Activated naive CD4-positive, alpha-beta T cell treated with anti-CD3 and anti-CD28 coated beads, Interleukin-2, amount 10 ng/mL, durations not matched to agents 7 days and 5 days (primary cell): ENCODE data around the gene UQCRC2.
"Not testable (repeated sequence)": the region's sequence is repeated elsewhere in the genome, so short reads cannot be mapped to it uniquely, and the experiment has no call there.

ENCODE experiments used
- CTCF ChIA-PET: fragments of 350-600 bp; sonication (Branson Sonifier 250); formaldehyde crosslinking; loops from one replicate; lab custom pipeline; 2021; ENCODE audit warnings: antibody characterized with exemption; lab: Charles Lee
- DNase-seq: peaks from one replicate; pipeline ENCODE4 v3.0.0-alpha.2; 2020
- H3K27ac Mint-ChIP-seq: one replicate; pipeline ENCODE4 v1.8.0; 2021; ENCODE audit warnings: mild to moderate bottlenecking, moderate library complexity, mixed read lengths
- H3K27me3 Mint-ChIP-seq: one replicate; pipeline ENCODE4 v1.8.0; 2021; ENCODE audit warnings: mild to moderate bottlenecking, mixed read lengths
- H3K36me3 Mint-ChIP-seq: one replicate; pipeline ENCODE4 v1.8.0; 2021; ENCODE audit warnings: mixed read lengths
- H3K4me1 Mint-ChIP-seq: one replicate; pipeline ENCODE4 v1.8.0; 2021; ENCODE audit warnings: mixed read lengths
- H3K4me3 Mint-ChIP-seq: one replicate; pipeline ENCODE4 v1.8.0; 2021; ENCODE audit warnings: mild to moderate bottlenecking, moderate library complexity, mixed read lengths
- H3K9me3 Mint-ChIP-seq: one replicate; pipeline ENCODE4 v1.8.0; 2021; ENCODE audit warnings: mixed read lengths

The UQCRC2 gene

GRCh38 chr16:22007509-22008214 lies 54.5 kb downstream of the UQCRC2 start, which contains the start of gene MOSMO:
Gene MOSMO (plus strand): TSS chr16:22008111. CDS start chr16:22008302, 191 bp downstream.
- Mint-ChIP-seq H3K27me3 (peaks cover 41% of the 10 kb centered on the region), H3K27ac (peak within 1 kb of the TSS; percentile 83), H3K4me1 (peaks cover 26% of the 10 kb centered on the region), H3K36me3 (peaks cover 7% of the 10 kb centered on the region), H3K9me3 (no peaks in the 10 kb centered on the region), H3K4me3 (peak within 1 kb of the TSS; percentile 85)
- CTCF ChIA-PET = interaction anchor here (0.7 to 13.2 kb wide), 5 partner anchors 16 to 181 kb away, joined by 3 to 215 read pairs (median 5); no protein-coding TSS in a partner anchor
- peak; percentile 78 for DNase-seq

- Mint-ChIP-seq H3K27me3 (peaks cover 34% of the 10 kb centered on the region), H3K27ac (peak overlapping the region; percentile 79), H3K4me1 (peaks cover 28% of the 10 kb centered on the region), H3K36me3 (peaks cover 7% of the 10 kb centered on the region), H3K9me3 (no peaks in the 10 kb centered on the region), H3K4me3 (peak overlapping the region; percentile 85)
- CTCF ChIA-PET = interaction anchor here (1.4 to 13.2 kb wide), 5 partner anchors 8 to 181 kb away, joined by 5 to 215 read pairs (median 10); no protein-coding TSS in a partner anchor
- DNase-seq = peak; percentile 48
Observed at GRCh38 chr16:22008215-22009059, 55.3 kb downstream of the UQCRC2 start.

- H3K36me3 Mint-ChIP-seq = peaks cover 7% of the 10 kb centered on the region
- no peaks in the 10 kb centered on the region for H3K9me3 Mint-ChIP-seq
- H3K27ac Mint-ChIP-seq = no peak overlapping the region
- peaks cover 14% of the 10 kb centered on the region for H3K27me3 Mint-ChIP-seq
- CTCF ChIA-PET = interaction anchor here (4.2 kb wide), 1 partner anchor 67 kb away, joined by 31 read pairs; no protein-coding TSS in a partner anchor
- H3K4me1 Mint-ChIP-seq = peaks cover 40% of the 10 kb centered on the region
- DNase-seq = no peak
- no peak overlapping the region for H3K4me3 Mint-ChIP-seq
Observed at GRCh38 chr16:22010902-22011301, 57.7 kb downstream of the UQCRC2 start.

DNA sequence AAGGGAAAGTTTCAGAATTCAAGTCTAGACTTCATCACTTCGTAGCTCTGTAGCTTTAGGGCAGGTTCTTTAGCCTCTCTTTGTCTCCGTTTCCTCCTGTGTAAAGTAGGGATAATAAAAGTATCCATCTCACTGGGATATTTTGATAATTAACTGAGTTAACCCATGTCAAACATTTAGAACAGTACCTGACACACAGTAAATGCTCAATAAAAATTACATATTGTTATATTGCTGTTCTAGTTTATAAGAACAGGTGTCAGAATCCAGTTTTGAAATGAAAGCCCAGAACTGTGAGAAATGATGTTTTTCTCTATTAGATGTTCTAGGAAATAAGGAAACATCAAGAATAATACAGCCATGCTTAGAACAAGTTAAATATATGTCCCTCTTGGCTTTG lies 59.1 kb downstream of the UQCRC2 start:
- DNase-seq = no peak
- no peak overlapping the region for H3K4me3 Mint-ChIP-seq
- H3K27me3 Mint-ChIP-seq = peaks cover 8% of the 10 kb centered on the region
- H3K27ac Mint-ChIP-seq = no peak overlapping the region
- peaks cover 31% of the 10 kb centered on the region for H3K4me1 Mint-ChIP-seq
- no peaks in the 10 kb centered on the region for H3K9me3 Mint-ChIP-seq
- CTCF ChIA-PET = interaction anchor here (4.2 kb wide), 1 partner anchor 65 kb away, joined by 31 read pairs; no protein-coding TSS in a partner anchor
- peaks cover 7% of the 10 kb centered on the region for H3K36me3 Mint-ChIP-seq

GRCh38 chr16:22013486-22013885 lies 60.3 kb downstream of the UQCRC2 start:
- H3K27ac Mint-ChIP-seq = no peak overlapping the region
- peaks cover 27% of the 10 kb centered on the region for H3K4me1 Mint-ChIP-seq
- H3K9me3 Mint-ChIP-seq = no peaks in the 10 kb centered on the region
- no peak overlapping the region for H3K4me3 Mint-ChIP-seq
- no peaks in the 10 kb centered on the region for H3K27me3 Mint-ChIP-seq
- DNase-seq = no peak
- peaks cover 4% of the 10 kb centered on the region for H3K36me3 Mint-ChIP-seq
- CTCF ChIA-PET = no interaction called here

GRCh38 chr16:22014271-22014873 lies 61.2 kb downstream of the UQCRC2 start:
- H3K36me3 Mint-ChIP-seq = peaks cover 4% of the 10 kb centered on the region
- CTCF ChIA-PET = no interaction called here
- H3K4me3 Mint-ChIP-seq = no peak overlapping the region
- H3K9me3 Mint-ChIP-seq = no peaks in the 10 kb centered on the region
- no peaks in the 10 kb centered on the region for H3K27me3 Mint-ChIP-seq
- no peak overlapping the region for H3K27ac Mint-ChIP-seq
- no peak for DNase-seq
- peaks cover 23% of the 10 kb centered on the region for H3K4me1 Mint-ChIP-seq

DNA sequence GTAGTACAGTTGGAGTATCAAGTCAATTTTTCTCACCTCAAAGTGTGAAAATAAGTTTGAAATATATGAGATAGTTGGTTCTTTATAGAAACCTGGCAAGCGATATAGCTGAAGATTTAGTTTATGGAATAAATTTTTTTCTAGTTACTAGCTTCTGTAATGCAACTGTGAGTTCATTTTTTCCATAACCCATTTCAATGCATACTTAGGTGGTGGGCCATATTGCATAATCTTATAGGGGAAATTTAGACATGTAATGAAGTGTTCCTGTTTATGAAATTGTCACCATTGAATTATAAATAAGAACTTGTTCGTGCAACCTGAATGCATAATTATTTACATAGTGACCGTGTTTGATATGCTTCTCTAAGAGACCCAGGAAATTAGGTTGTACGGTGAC lies 63.8 kb downstream of the UQCRC2 start:
- no peaks in the 10 kb centered on the region for H3K36me3 Mint-ChIP-seq
- H3K4me1 Mint-ChIP-seq = peaks cover 16% of the 10 kb centered on the region
- DNase-seq = no peak
- H3K27ac Mint-ChIP-seq = no peak overlapping the region
- no peak overlapping the region for H3K4me3 Mint-ChIP-seq
- H3K27me3 Mint-ChIP-seq = no peaks in the 10 kb centered on the region
- CTCF ChIA-PET = interaction anchor here (0.6 to 2.3 kb wide), 2 partner anchors 82 to 171 kb away, joined by 4 to 6 read pairs; no protein-coding TSS in a partner anchor
- no peaks in the 10 kb centered on the region for H3K9me3 Mint-ChIP-seq

GRCh38 chr16:22018559-22018958 lies 65.4 kb downstream of the UQCRC2 start:
- no peak for DNase-seq
- H3K27ac Mint-ChIP-seq = no peak overlapping the region
- no peak overlapping the region for H3K4me3 Mint-ChIP-seq
- CTCF ChIA-PET = no interaction called here
- H3K36me3 Mint-ChIP-seq = no peaks in the 10 kb centered on the region
- no peaks in the 10 kb centered on the region for H3K9me3 Mint-ChIP-seq
- no peaks in the 10 kb centered on the region for H3K27me3 Mint-ChIP-seq
- peaks cover 10% of the 10 kb centered on the region for H3K4me1 Mint-ChIP-seq

GRCh38 chr16:22022151-22022550 lies 69.0 kb downstream of the UQCRC2 start:
- DNase-seq = no peak
- no peak overlapping the region for H3K4me3 Mint-ChIP-seq
- no peak overlapping the region for H3K27ac Mint-ChIP-seq
- H3K4me1 Mint-ChIP-seq = no peaks in the 10 kb centered on the region
- CTCF ChIA-PET = interaction anchor here (0.6 kb wide), 1 partner anchor 77 kb away, joined by 4 read pairs; no protein-coding TSS in a partner anchor
- no peaks in the 10 kb centered on the region for H3K36me3 Mint-ChIP-seq
- H3K9me3 Mint-ChIP-seq = no peaks in the 10 kb centered on the region
- H3K27me3 Mint-ChIP-seq = no peaks in the 10 kb centered on the region

GRCh38 chr16:22023505-22023904 lies 70.3 kb downstream of the UQCRC2 start:
- H3K4me3 Mint-ChIP-seq = no peak overlapping the region
- no peaks in the 10 kb centered on the region for H3K36me3 Mint-ChIP-seq
- no peaks in the 10 kb centered on the region for H3K9me3 Mint-ChIP-seq
- H3K27me3 Mint-ChIP-seq = no peaks in the 10 kb centered on the region
- H3K27ac Mint-ChIP-seq = no peak overlapping the region
- H3K4me1 Mint-ChIP-seq = no peaks in the 10 kb centered on the region
- CTCF ChIA-PET = no interaction called here
- DNase-seq = no peak

DNA sequence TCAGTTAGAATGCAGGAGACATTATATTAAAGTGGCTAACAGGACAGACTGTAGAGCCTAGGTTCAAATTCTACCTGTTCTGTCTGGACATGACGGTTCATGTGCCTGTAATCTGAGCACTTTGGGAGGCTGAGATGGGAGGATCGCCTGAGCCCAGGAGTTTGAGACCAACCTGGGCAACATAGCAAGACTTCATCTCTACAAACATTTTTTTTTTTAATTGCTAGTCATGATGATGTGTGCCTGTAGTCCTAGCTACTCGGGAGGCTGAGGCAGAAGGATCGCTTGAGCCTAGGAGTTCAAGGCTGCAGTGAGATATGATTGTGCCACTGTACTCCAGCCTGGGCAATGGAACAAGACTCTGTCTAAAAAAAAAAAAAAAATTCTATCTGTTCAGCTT lies 71.6 kb downstream of the UQCRC2 start:
- H3K27ac Mint-ChIP-seq, H3K9me3 Mint-ChIP-seq, H3K4me3 Mint-ChIP-seq, DNase-seq, H3K4me1 Mint-ChIP-seq, H3K27me3 Mint-ChIP-seq, H3K36me3 Mint-ChIP-seq, CTCF ChIA-PET: not testable (repeated sequence)

GRCh38 chr16:22027633-22028032 lies 74.5 kb downstream of the UQCRC2 start:
- Mint-ChIP-seq H3K36me3 (peaks cover 16% of the 10 kb centered on the region), H3K9me3 (peaks cover 4% of the 10 kb centered on the region), H3K27me3 (no peaks in the 10 kb centered on the region), H3K4me3 (no peak overlapping the region), H3K4me1 (peaks cover 13% of the 10 kb centered on the region), H3K27ac (no peak overlapping the region)
- CTCF ChIA-PET = no interaction called here
- DNase-seq = no peak

DNA sequence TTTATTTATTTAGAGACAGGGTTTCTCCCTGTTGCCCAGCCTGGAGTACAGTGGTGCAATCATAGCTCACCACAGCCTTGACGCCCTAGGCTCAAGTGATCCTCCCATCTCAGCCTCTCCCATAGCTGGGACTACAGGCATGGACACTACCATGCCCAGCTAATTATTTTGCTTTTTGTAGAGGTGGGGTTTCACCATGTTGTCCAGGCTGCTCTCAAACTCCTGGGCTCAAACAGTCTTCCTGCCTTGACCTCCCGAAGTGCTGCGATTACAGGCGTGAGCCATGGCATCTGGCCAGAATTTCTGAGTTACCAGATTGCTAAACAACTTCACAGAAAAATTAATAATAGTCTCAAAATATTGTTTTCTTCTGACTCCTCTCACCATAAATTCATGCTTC lies 76.5 kb downstream of the UQCRC2 start:
- CTCF ChIA-PET = no interaction called here
- Mint-ChIP-seq H3K4me3 (no peak overlapping the region), H3K27ac (no peak overlapping the region), H3K4me1 (peaks cover 18% of the 10 kb centered on the region), H3K27me3 (no peaks in the 10 kb centered on the region), H3K36me3 (peaks cover 19% of the 10 kb centered on the region), H3K9me3 (peaks cover 4% of the 10 kb centered on the region)
- DNase-seq = no peak
